ENCODE measurements around the gene HDHD5. TPM values are rescaled to one million over a fixed set of nuclear protein-coding genes. Genes with fewer than 3 reads are reported as not detected.

The HDHD5 gene
- total and polyA plus RNA-seq, 5 donors = 28.2 to 41.2 (median 37.3) TPM

GRCh38 chr22:17104336-17104935 is 54.6 kb downstream of the HDHD5 start:
- Histone ChIP-seq H3K4me3 (ENCODE audit: low read length) (no peak overlapping the region), H3K9me3 (ENCODE audit: control insufficient read depth, low read length) (no peaks in the 10 kb centered on the region), H3K27ac (ENCODE audit: low read length) (no peak overlapping the region), H3K27me3 (ENCODE audit: control insufficient read depth, insufficient read depth) (no peaks in the 10 kb centered on the region), H3K4me1 (ENCODE audit: control insufficient read depth, insufficient read depth, low read length) (no peaks in the 10 kb centered on the region)
- ATAC-seq (no peak), DNase-seq (no peak)
- intact Hi-C loops (cut with DNase I) = no loop called here
- 86% methylated on average over 14 of the region's 14 CpGs for WGBS

GRCh38 chr22:17103351-17103750 is 55.7 kb downstream of the HDHD5 start:
- H3K4me1 ChIP-seq (ENCODE audit: control insufficient read depth, insufficient read depth, low read length) = no peaks in the 10 kb centered on the region
- intact Hi-C loops (cut with DNase I) = no loop called here
- no peak for DNase-seq
- no peaks in the 10 kb centered on the region for H3K27me3 ChIP-seq (ENCODE audit: control insufficient read depth, insufficient read depth)
- no peaks in the 10 kb centered on the region for H3K9me3 ChIP-seq (ENCODE audit: control insufficient read depth, low read length)
- H3K4me3 ChIP-seq (ENCODE audit: low read length) = no peak overlapping the region
- no peak overlapping the region for H3K27ac ChIP-seq (ENCODE audit: low read length)
- 94% methylated on average over 9 of the region's 9 CpGs for WGBS
- ATAC-seq = no peak

- H3K4me3 ChIP-seq (ENCODE audit: low read length) = no peak overlapping the region
- no peak for DNase-seq
- no peak for ATAC-seq
- no peaks in the 10 kb centered on the region for H3K9me3 ChIP-seq (ENCODE audit: control insufficient read depth, low read length)
- 89% methylated on average over 7 of the region's 7 CpGs for WGBS
- intact Hi-C loops (cut with DNase I) = no loop called here
- no peaks in the 10 kb centered on the region for H3K4me1 ChIP-seq (ENCODE audit: control insufficient read depth, insufficient read depth, low read length)
- H3K27ac ChIP-seq (ENCODE audit: low read length) = no peak overlapping the region
- no peaks in the 10 kb centered on the region for H3K27me3 ChIP-seq (ENCODE audit: control insufficient read depth, insufficient read depth)
Measured at GRCh38 chr22:17102297-17102667, 56.8 kb downstream of the HDHD5 start.

GRCh38 chr22:17101475-17102296 is 57.4 kb downstream of the HDHD5 start:
- Histone ChIP-seq H3K4me3 (ENCODE audit: low read length) (no peak overlapping the region), H3K4me1 (ENCODE audit: control insufficient read depth, insufficient read depth, low read length) (no peaks in the 10 kb centered on the region), H3K27ac (ENCODE audit: low read length) (no peak overlapping the region), H3K9me3 (ENCODE audit: control insufficient read depth, low read length) (no peaks in the 10 kb centered on the region), H3K27me3 (ENCODE audit: control insufficient read depth, insufficient read depth) (no peaks in the 10 kb centered on the region)
- intact Hi-C loops (cut with DNase I) = no loop called here
- DNase-seq = no peak
- ATAC-seq = no peak
- 89% methylated on average over 14 of the region's 14 CpGs for WGBS

- Histone ChIP-seq H3K27me3 (ENCODE audit: control insufficient read depth, insufficient read depth) (no peaks in the 10 kb centered on the region), H3K4me3 (ENCODE audit: low read length) (no peak overlapping the region), H3K4me1 (ENCODE audit: control insufficient read depth, insufficient read depth, low read length) (no peaks in the 10 kb centered on the region), H3K27ac (ENCODE audit: low read length) (no peak overlapping the region), H3K9me3 (ENCODE audit: control insufficient read depth, low read length) (no peaks in the 10 kb centered on the region)
- intact Hi-C loops (cut with DNase I) = no loop called here
- DNase-seq = no peak
- 76% methylated on average over 6 of the region's 6 CpGs for WGBS
- no peak for ATAC-seq
Measured at GRCh38 chr22:17100621-17101020, 58.5 kb downstream of the HDHD5 start.

- no peak overlapping the region for H3K4me3 ChIP-seq (ENCODE audit: low read length)
- no peaks in the 10 kb centered on the region for H3K4me1 ChIP-seq (ENCODE audit: control insufficient read depth, insufficient read depth, low read length)
- H3K9me3 ChIP-seq (ENCODE audit: control insufficient read depth, low read length) = no peaks in the 10 kb centered on the region
- intact Hi-C loops (cut with DNase I) = no loop called here
- no peaks in the 10 kb centered on the region for H3K27me3 ChIP-seq (ENCODE audit: control insufficient read depth, insufficient read depth)
- peak in 1 of 3 donors; percentile 63 for DNase-seq
- 67% methylated on average over 7 of the region's 7 CpGs for WGBS
- no peak overlapping the region for H3K27ac ChIP-seq (ENCODE audit: low read length)
- ATAC-seq = peak; percentile 70 to 71
Measured at GRCh38 chr22:17098379-17098819, 60.7 kb downstream of the HDHD5 start.

- intact Hi-C loops (cut with DNase I) = no loop called here
- 84% methylated on average over 6 of the region's 6 CpGs for WGBS
- H3K27ac ChIP-seq (ENCODE audit: low read length) = no peak overlapping the region
Measured at GRCh38 chr22:17097701-17098100, 61.4 kb downstream of the HDHD5 start.

GRCh38 chr22:17097062-17097461 is 62.0 kb downstream of the HDHD5 start:
- DNase-seq (no peak), ATAC-seq (no peak)
- no peaks in the 10 kb centered on the region for H3K4me1 ChIP-seq (ENCODE audit: control insufficient read depth, insufficient read depth, low read length)
- intact Hi-C loops (cut with DNase I) = no loop called here
- H3K9me3 ChIP-seq (ENCODE audit: control insufficient read depth, low read length) = no peaks in the 10 kb centered on the region
- H3K27ac ChIP-seq (ENCODE audit: low read length) = no peak overlapping the region
- 78% methylated on average over 6 of the region's 6 CpGs for WGBS
- no peaks in the 10 kb centered on the region for H3K27me3 ChIP-seq (ENCODE audit: control insufficient read depth, insufficient read depth)
- no peak overlapping the region for H3K4me3 ChIP-seq (ENCODE audit: low read length)

More at GRCh38 chr22:17097701-17098100, 61.4 kb downstream of the HDHD5 start:
- DNase-seq (no peak), ATAC-seq (no peak)
- no peaks in the 10 kb centered on the region for H3K27me3 ChIP-seq (ENCODE audit: control insufficient read depth, insufficient read depth)
- no peaks in the 10 kb centered on the region for H3K9me3 ChIP-seq (ENCODE audit: control insufficient read depth, low read length)
- H3K4me1 ChIP-seq (ENCODE audit: control insufficient read depth, insufficient read depth, low read length) = no peaks in the 10 kb centered on the region
- H3K4me3 ChIP-seq (ENCODE audit: low read length) = no peak overlapping the region

- DNase-seq = no peak
- WGBS = 93% methylated on average over 7 of the region's 7 CpGs
- Histone ChIP-seq H3K27ac (ENCODE audit: low read length) (no peak overlapping the region), H3K4me1 (ENCODE audit: control insufficient read depth, insufficient read depth, low read length) (no peaks in the 10 kb centered on the region), H3K9me3 (ENCODE audit: control insufficient read depth, low read length) (no peaks in the 10 kb centered on the region), H3K27me3 (ENCODE audit: control insufficient read depth, insufficient read depth) (no peaks in the 10 kb centered on the region), H3K4me3 (ENCODE audit: low read length) (no peak overlapping the region)
- no peak for ATAC-seq
- intact Hi-C loops (cut with DNase I) = no loop called here
Measured at GRCh38 chr22:17096071-17096470, 63.0 kb downstream of the HDHD5 start.

- WGBS = 83% methylated on average over 6 of the region's 6 CpGs
- H3K27ac ChIP-seq (ENCODE audit: low read length) = no peak overlapping the region
- no peak overlapping the region for H3K4me3 ChIP-seq (ENCODE audit: low read length)
- DNase-seq (no peak), ATAC-seq (no peak)
- no peaks in the 10 kb centered on the region for H3K27me3 ChIP-seq (ENCODE audit: control insufficient read depth, insufficient read depth)
- intact Hi-C loops (cut with DNase I) = no loop called here
- H3K4me1 ChIP-seq (ENCODE audit: control insufficient read depth, insufficient read depth, low read length) = no peaks in the 10 kb centered on the region
- H3K9me3 ChIP-seq (ENCODE audit: control insufficient read depth, low read length) = no peaks in the 10 kb centered on the region
Measured at GRCh38 chr22:17095538-17095937, 63.5 kb downstream of the HDHD5 start.

- no peaks in the 10 kb centered on the region for H3K4me1 ChIP-seq (ENCODE audit: control insufficient read depth, insufficient read depth, low read length)
- H3K9me3 ChIP-seq (ENCODE audit: control insufficient read depth, low read length) = no peaks in the 10 kb centered on the region
- H3K27ac ChIP-seq (ENCODE audit: low read length) = no peak overlapping the region
- H3K27me3 ChIP-seq (ENCODE audit: control insufficient read depth, insufficient read depth) = no peaks in the 10 kb centered on the region
- intact Hi-C loops (cut with DNase I) = no loop called here
- DNase-seq (no peak), ATAC-seq (no peak)
- WGBS = 60% methylated on average over 3 of the region's 3 CpGs
- no peak overlapping the region for H3K4me3 ChIP-seq (ENCODE audit: low read length)
Measured at GRCh38 chr22:17093081-17093480, 66.0 kb downstream of the HDHD5 start.

All from right cardiac atrium (tissue), 5 donors.